Osteocyte (in vitro differentiated cells): ENCODE measurements around the gene CXCL11. TPM values are rescaled to one million over a fixed set of nuclear protein-coding genes. Genes with fewer than 3 reads are reported as not detected.

Source experiments
- DNase-seq: peaks from one replicate; pipeline ENCODE4 v3.0.0; 2021; ENCODE audit warnings: mixed read lengths; ENCODE audit not compliant: unreplicated experiment; ENCODE audit errors: extremely low spot score
- H3K27ac Mint-ChIP-seq: one replicate; pipeline ENCODE4 v1.8.0; 2021; ENCODE audit warnings: mild to moderate bottlenecking, mixed read lengths; ENCODE audit not compliant: unreplicated experiment
- H3K27me3 Mint-ChIP-seq: one replicate; pipeline ENCODE4 v1.8.0; 2021; ENCODE audit warnings: mixed read lengths; ENCODE audit not compliant: unreplicated experiment
- H3K36me3 Mint-ChIP-seq: one replicate; pipeline ENCODE4 v1.8.0; 2021; ENCODE audit warnings: mixed read lengths; ENCODE audit not compliant: unreplicated experiment
- H3K4me1 Mint-ChIP-seq: one replicate; pipeline ENCODE4 v1.8.0; 2021; ENCODE audit warnings: mixed read lengths; ENCODE audit not compliant: unreplicated experiment
- H3K4me3 Mint-ChIP-seq: one replicate; pipeline ENCODE4 v1.8.0; 2021; ENCODE audit warnings: mild to moderate bottlenecking, moderate library complexity, mixed read lengths; ENCODE audit not compliant: unreplicated experiment
- H3K9me3 Mint-ChIP-seq: one replicate; pipeline ENCODE4 v1.8.0; 2021; ENCODE audit warnings: mixed read lengths; ENCODE audit not compliant: unreplicated experiment
- CTCF ChIP-seq: fragments of 200-600 bp; sonication (generic); IDR thresholded peaks from 2 replicates; pipeline ENCODE4 v1.5.0; 2021; ENCODE audit warnings: antibody characterized with exemption, mild to moderate bottlenecking, moderate library complexity
- total RNA-seq: library from RNA; stranded (reverse); gene quantifications from 2 replicates; pipeline ENCODE4 v1.2.1, GENCODE V29; 2021

Gene CXCL11
- total RNA-seq, 1 donor from 2014 or later = not detected

GRCh38 chr4:76024065-76024464, 11.8 kb downstream of the CXCL11 start:
- no peak overlapping the region for H3K4me3 Mint-ChIP-seq
- no peaks in the 10 kb centered on the region for H3K4me1 Mint-ChIP-seq
- H3K27me3 Mint-ChIP-seq = peaks cover 75% of the 10 kb centered on the region
- no peaks in the 10 kb centered on the region for H3K9me3 Mint-ChIP-seq
- no peak overlapping the region for H3K27ac Mint-ChIP-seq
- no peaks in the 10 kb centered on the region for H3K36me3 Mint-ChIP-seq
- TF ChIP-seq CTCF = no peak
- DNase-seq = no peak

GRCh38 chr4:76023389-76023788, 12.5 kb downstream of the CXCL11 start, which contains the start of gene CXCL10:
Gene CXCL10, minus strand, starts transcription at chr4:76023497. Its CDS starts 66 bp downstream, at chr4:76023431.
- Mint-ChIP-seq H3K4me3 (no peak within 1 kb of the TSS), H3K4me1 (no peaks in the 10 kb centered on the region), H3K27ac (no peak within 1 kb of the TSS), H3K27me3 (peaks cover 69% of the 10 kb centered on the region), H3K9me3 (no peaks in the 10 kb centered on the region), H3K36me3 (no peaks in the 10 kb centered on the region)
- no peak for TF ChIP-seq CTCF
- no peak for DNase-seq

- Mint-ChIP-seq H3K4me3 (no peak overlapping the region), H3K9me3 (no peaks in the 10 kb centered on the region), H3K4me1 (no peaks in the 10 kb centered on the region), H3K27me3 (peaks cover 70% of the 10 kb centered on the region), H3K27ac (no peak overlapping the region), H3K36me3 (no peaks in the 10 kb centered on the region)
- no peak for TF ChIP-seq CTCF
- DNase-seq = no peak
Observed at GRCh38 chr4:76022677-76023076, 13.2 kb downstream of the CXCL11 start.

- Mint-ChIP-seq H3K4me1 (no peaks in the 10 kb centered on the region), H3K9me3 (no peaks in the 10 kb centered on the region), H3K27me3 (peaks cover 65% of the 10 kb centered on the region), H3K27ac (no peak overlapping the region), H3K36me3 (no peaks in the 10 kb centered on the region), H3K4me3 (no peak overlapping the region)
- TF ChIP-seq CTCF = no peak
- DNase-seq = no peak
Observed at GRCh38 chr4:76022031-76022430, 13.8 kb downstream of the CXCL11 start.

- no peaks in the 10 kb centered on the region for H3K9me3 Mint-ChIP-seq
- no peak for DNase-seq
- no peaks in the 10 kb centered on the region for H3K36me3 Mint-ChIP-seq
- TF ChIP-seq CTCF = no peak
- peaks cover 4% of the 10 kb centered on the region for H3K4me1 Mint-ChIP-seq
- no peak overlapping the region for H3K4me3 Mint-ChIP-seq
- no peak overlapping the region for H3K27ac Mint-ChIP-seq
- peaks cover 42% of the 10 kb centered on the region for H3K27me3 Mint-ChIP-seq
Observed at GRCh38 chr4:76017056-76017686, 18.7 kb downstream of the CXCL11 start.
